Measurements from ENCODE around the gene MINDY4B. TPM values are rescaled to one million over a fixed set of nuclear protein-coding genes. Genes with fewer than 3 reads are reported as not detected.

Gene MINDY4B
- total RNA-seq, 1 donor from 2014 or later, result not detected

GRCh38 chr3:150843241-150843640, 62.0 kb downstream of the MINDY4B start:
- TF ChIP-seq, protein P1, sequence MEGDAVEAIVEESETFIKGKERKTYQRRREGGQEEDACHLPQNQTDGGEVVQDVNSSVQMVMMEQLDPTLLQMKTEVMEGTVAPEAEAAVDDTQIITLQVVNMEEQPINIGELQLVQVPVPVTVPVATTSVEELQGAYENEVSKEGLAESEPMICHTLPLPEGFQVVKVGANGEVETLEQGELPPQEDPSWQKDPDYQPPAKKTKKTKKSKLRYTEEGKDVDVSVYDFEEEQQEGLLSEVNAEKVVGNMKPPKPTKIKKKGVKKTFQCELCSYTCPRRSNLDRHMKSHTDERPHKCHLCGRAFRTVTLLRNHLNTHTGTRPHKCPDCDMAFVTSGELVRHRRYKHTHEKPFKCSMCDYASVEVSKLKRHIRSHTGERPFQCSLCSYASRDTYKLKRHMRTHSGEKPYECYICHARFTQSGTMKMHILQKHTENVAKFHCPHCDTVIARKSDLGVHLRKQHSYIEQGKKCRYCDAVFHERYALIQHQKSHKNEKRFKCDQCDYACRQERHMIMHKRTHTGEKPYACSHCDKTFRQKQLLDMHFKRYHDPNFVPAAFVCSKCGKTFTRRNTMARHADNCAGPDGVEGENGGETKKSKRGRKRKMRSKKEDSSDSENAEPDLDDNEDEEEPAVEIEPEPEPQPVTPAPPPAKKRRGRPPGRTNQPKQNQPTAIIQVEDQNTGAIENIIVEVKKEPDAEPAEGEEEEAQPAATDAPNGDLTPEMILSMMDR (IDR thresholded peaks at IDR 0.05; ENCODE audit: partially characterized antibody, unreplicated experiment), result no peak
- H3K4me3 Mint-ChIP-seq (ENCODE audit: unreplicated experiment), result no peak overlapping the region
- H3K27me3 Mint-ChIP-seq (ENCODE audit: unreplicated experiment), result peaks cover 2% of the 10 kb centered on the region
- H3K4me1 Mint-ChIP-seq (ENCODE audit: low read depth, unreplicated experiment), result no peaks in the 10 kb centered on the region
- H3K36me3 Mint-ChIP-seq (ENCODE audit: unreplicated experiment), result no peaks in the 10 kb centered on the region
- no peak overlapping the region for H3K27ac Mint-ChIP-seq (ENCODE audit: unreplicated experiment)
- H3K9me3 Mint-ChIP-seq (ENCODE audit: unreplicated experiment), result no peaks in the 10 kb centered on the region
- no peak for DNase-seq

- Mint-ChIP-seq H3K4me3 (ENCODE audit: unreplicated experiment) (no peak overlapping the region), H3K36me3 (ENCODE audit: unreplicated experiment) (no peaks in the 10 kb centered on the region), H3K9me3 (ENCODE audit: unreplicated experiment) (no peaks in the 10 kb centered on the region), H3K27ac (ENCODE audit: unreplicated experiment) (no peak overlapping the region), H3K27me3 (ENCODE audit: unreplicated experiment) (peaks cover 2% of the 10 kb centered on the region), H3K4me1 (ENCODE audit: low read depth, unreplicated experiment) (no peaks in the 10 kb centered on the region)
- TF ChIP-seq, protein P1 (IDR thresholded peaks at IDR 0.05; ENCODE audit: partially characterized antibody, unreplicated experiment), result no peak
- DNase-seq, result no peak
Observed at GRCh38 chr3:150840802-150841515, 64.3 kb downstream of the MINDY4B start.

- H3K4me1 Mint-ChIP-seq (ENCODE audit: low read depth, unreplicated experiment), result peaks cover 2% of the 10 kb centered on the region
- peaks cover 7% of the 10 kb centered on the region for H3K36me3 Mint-ChIP-seq (ENCODE audit: unreplicated experiment)
- H3K27me3 Mint-ChIP-seq (ENCODE audit: unreplicated experiment), result peaks cover 7% of the 10 kb centered on the region
- no peak overlapping the region for H3K4me3 Mint-ChIP-seq (ENCODE audit: unreplicated experiment)
- TF ChIP-seq, protein P1 (IDR thresholded peaks at IDR 0.05; ENCODE audit: partially characterized antibody, unreplicated experiment), result no peak
- DNase-seq, result no peak
- no peak overlapping the region for H3K27ac Mint-ChIP-seq (ENCODE audit: unreplicated experiment)
- H3K9me3 Mint-ChIP-seq (ENCODE audit: unreplicated experiment), result peaks cover 5% of the 10 kb centered on the region
Observed at GRCh38 chr3:150830745-150831144, 74.5 kb downstream of the MINDY4B start.

GRCh38 chr3:150830094-150830681, 75.1 kb downstream of the MINDY4B start:
- DNase-seq, result no peak
- H3K4me1 Mint-ChIP-seq (ENCODE audit: low read depth, unreplicated experiment), result peaks cover 4% of the 10 kb centered on the region
- TF ChIP-seq, protein P1 (IDR thresholded peaks at IDR 0.05; ENCODE audit: partially characterized antibody, unreplicated experiment), result no peak
- H3K4me3 Mint-ChIP-seq (ENCODE audit: unreplicated experiment), result no peak overlapping the region
- peaks cover 5% of the 10 kb centered on the region for H3K27me3 Mint-ChIP-seq (ENCODE audit: unreplicated experiment)
- peaks cover 3% of the 10 kb centered on the region for H3K9me3 Mint-ChIP-seq (ENCODE audit: unreplicated experiment)
- no peak overlapping the region for H3K27ac Mint-ChIP-seq (ENCODE audit: unreplicated experiment)
- H3K36me3 Mint-ChIP-seq (ENCODE audit: unreplicated experiment), result peaks cover 3% of the 10 kb centered on the region

- H3K4me3 Mint-ChIP-seq (ENCODE audit: unreplicated experiment), result no peak overlapping the region
- H3K27ac Mint-ChIP-seq (ENCODE audit: unreplicated experiment), result no peak overlapping the region
- peaks cover 4% of the 10 kb centered on the region for H3K9me3 Mint-ChIP-seq (ENCODE audit: unreplicated experiment)
- H3K4me1 Mint-ChIP-seq (ENCODE audit: low read depth, unreplicated experiment), result peaks cover 4% of the 10 kb centered on the region
- TF ChIP-seq, protein P1 (IDR thresholded peaks at IDR 0.05; ENCODE audit: partially characterized antibody, unreplicated experiment), result no peak
- H3K27me3 Mint-ChIP-seq (ENCODE audit: unreplicated experiment), result peaks cover 5% of the 10 kb centered on the region
- no peaks in the 10 kb centered on the region for H3K36me3 Mint-ChIP-seq (ENCODE audit: unreplicated experiment)
- DNase-seq, result no peak
Observed at GRCh38 chr3:150829408-150829807, 75.8 kb downstream of the MINDY4B start.
